Liver (tissue), 9 donors: ENCODE data around the gene ELN. TPM values are rescaled to one million over a fixed set of nuclear protein-coding genes. Genes with fewer than 3 reads are reported as not detected.

Experiments used
- DNase-seq: peaks from one replicate; pipeline ENCODE4 v3.0.0-alpha.2; 2017; ENCODE audit warnings: low spot score
- H3K27ac ChIP-seq, 2 donors: one replicate each; pipeline ENCODE4 v1.7.0; 2013; ENCODE audit warnings: inconsistent platforms in 2 of 2, low read length in 2 of 2, control low read depth in 1 of 2, low read depth in 1 of 2, mild to moderate bottlenecking in 1 of 2
- H3K27me3 ChIP-seq, 4 donors: one replicate each; pipeline versions ENCODE4 v1.6.1 to v1.7.0; 2013; ENCODE audit warnings: low read length in 3 of 4, inconsistent platforms in 1 of 4, mild to moderate bottlenecking in 1 of 4, moderate library complexity in 1 of 4; ENCODE audit not compliant: control insufficient read depth in 4 of 4, insufficient read depth in 4 of 4
- H3K36me3 ChIP-seq, 4 donors: one replicate each; pipeline versions ENCODE4 v1.6.1 to v1.7.0; 2013; ENCODE audit warnings: low read length in 3 of 4, mild to moderate bottlenecking in 3 of 4, low read depth in 1 of 4, moderate library complexity in 1 of 4; ENCODE audit not compliant: control insufficient read depth in 4 of 4, insufficient read depth in 3 of 4
- H3K4me1 ChIP-seq, 4 donors: one replicate each; pipeline versions ENCODE4 v1.6.1 to v1.7.0; 2013; ENCODE audit warnings: low read length in 3 of 4, mild to moderate bottlenecking in 3 of 4, moderate library complexity in 1 of 4; ENCODE audit not compliant: control insufficient read depth in 4 of 4, insufficient read depth in 4 of 4
- H3K4me3 ChIP-seq, 3 donors: one replicate each; pipeline versions ENCODE4 v1.6.1 to v1.7.0; 2013; ENCODE audit warnings: low read length in 3 of 3, control low read depth in 1 of 3, low read depth in 1 of 3, mild to moderate bottlenecking in 1 of 3
- H3K9ac ChIP-seq, 2 donors: one replicate each; pipeline ENCODE4 v1.7.0; 2013; ENCODE audit warnings: low read length in 2 of 2, mild to moderate bottlenecking in 2 of 2, moderate library complexity in 2 of 2, control low read depth in 1 of 2, low read depth in 1 of 2
- H3K9me3 ChIP-seq, 4 donors: one replicate each; pipeline versions ENCODE4 v1.6.1 to v1.7.0; 2013; ENCODE audit warnings: low read length in 3 of 4; ENCODE audit not compliant: control insufficient read depth in 4 of 4
- EGR1 ChIP-seq, 2 donors: IDR thresholded peaks; 2 replicates each; pipeline ENCODE4 v1.6.1; 2016 to 2018; ENCODE audit warnings: antibody characterized with exemption in 2 of 2, low read depth in 2 of 2
- FOXA1 ChIP-seq: IDR thresholded peaks from 2 replicates; pipeline ENCODE4 v1.6.1; 2016; ENCODE audit warnings: antibody characterized with exemption
- FOXA2 ChIP-seq: IDR thresholded peaks from 2 replicates; pipeline ENCODE4 v1.6.1; 2016; ENCODE audit warnings: antibody characterized with exemption
- GABPA ChIP-seq, 2 donors: IDR thresholded peaks in 1 of 2; conservative IDR thresholded peaks in 1 of 2; 2 replicates each; pipeline ENCODE4 v1.6.1; 2016; ENCODE audit warnings: antibody characterized with exemption in 2 of 2, mild to moderate bottlenecking in 1 of 2, moderate library complexity in 1 of 2
- HNF4A ChIP-seq, 2 donors: conservative IDR thresholded peaks; 2 replicates each; pipeline ENCODE4 v1.6.1; 2016; ENCODE audit warnings: antibody characterized with exemption in 2 of 2, mild to moderate bottlenecking in 2 of 2
- HNF4G ChIP-seq: IDR thresholded peaks from 2 replicates; pipeline ENCODE4 v1.6.1; 2016; ENCODE audit warnings: antibody characterized with exemption
- JUND ChIP-seq, 2 donors: IDR thresholded peaks; 2 replicates each; pipeline ENCODE4 v1.6.1; 2016; ENCODE audit warnings: antibody characterized with exemption in 2 of 2
- NR2F2 ChIP-seq: IDR thresholded peaks from 2 replicates; pipeline ENCODE4 v1.6.1; 2016; ENCODE audit warnings: antibody characterized with exemption
- RAD21 ChIP-seq, 2 donors: IDR thresholded peaks; 2 replicates each; pipeline ENCODE4 v1.6.1; 2016; ENCODE audit warnings: antibody characterized with exemption in 2 of 2, mild to moderate bottlenecking in 2 of 2
- RXRA ChIP-seq, 2 donors: IDR thresholded peaks; 2 replicates each; pipeline ENCODE4 v1.6.1; 2017 to 2018; ENCODE audit warnings: antibody characterized with exemption in 2 of 2, mild to moderate bottlenecking in 1 of 2
- SP1 ChIP-seq: IDR thresholded peaks from 2 replicates; pipeline ENCODE4 v1.6.1; 2018; ENCODE audit warnings: antibody characterized with exemption, mild to moderate bottlenecking
- TAF1 ChIP-seq: conservative IDR thresholded peaks from 2 replicates; pipeline ENCODE4 v1.6.1; 2016; ENCODE audit warnings: antibody characterized with exemption, mild to moderate bottlenecking
- YY1 ChIP-seq: IDR thresholded peaks from 2 replicates; pipeline ENCODE4 v1.6.1; 2016; ENCODE audit warnings: antibody characterized with exemption, mild to moderate bottlenecking
- WGBS: extraction: QIAGEN DNeasy Blood & Tissue Kit; methylation state at CpG from one replicate; pipeline ENCODE4 v1.1.7; 2013; 5-methylcytosine and 5-hydroxymethylcytosine counted together
- polyA plus RNA-seq, 2 donors: library from polyadenylated mRNA; stranded (reverse) in 1 of 2; unstranded in 1 of 2; fragments of 200-250 nt in 1 of 2; fragments of >200 nt in 1 of 2; fragmentation: Nextera tagmentation in 1 of 2; extraction: Ambion mirVana in 1 of 2; gene quantifications; one replicate each; pipeline versions ENCODE4 v1.2.1 to v1.2.3, GENCODE V29; 2013 to 2015
- total RNA-seq, 2 donors: library from RNA; depleted of rRNA; stranded (reverse); fragments of >200 nt; gene quantifications; one replicate each; pipeline ENCODE4 v1.2.3, GENCODE V29; 2014
- TF ChIP-seq, protein P1 (sequence below): fragments of 150-350 bp; IDR thresholded peaks from 2 replicates; pipeline ENCODE4 v1.5.1; 2017; ENCODE audit warnings: improper control_type of control experiment, low read depth, low read length; ENCODE audit not compliant: missing input control
- TF ChIP-seq, protein P2 (sequence below): IDR thresholded peaks from 2 replicates; pipeline ENCODE4 v1.6.1; 2016; ENCODE audit warnings: antibody characterized with exemption
- TF ChIP-seq, protein P3 (sequence below): IDR thresholded peaks from 2 replicates; pipeline ENCODE4 v1.6.1; 2016; ENCODE audit warnings: antibody characterized with exemption
- TF ChIP-seq, protein P4 (sequence below): IDR thresholded peaks from 2 replicates; pipeline ENCODE4 v1.6.1; 2016; ENCODE audit warnings: antibody characterized with exemption
- TF ChIP-seq, protein P5 (sequence below): IDR thresholded peaks from 2 replicates; pipeline ENCODE4 v1.6.1; 2016; ENCODE audit warnings: antibody characterized with exemption, mild to moderate bottlenecking
- donor health status: healthy.
- donor health status: healthy.
- donor health status: healthy.
- donor health status: healthy.
- donor health status: healthy.

The ELN gene
- total and polyA plus RNA-seq, 4 donors, result 2.7 to 16.3 (median 9.7) TPM

DNA sequence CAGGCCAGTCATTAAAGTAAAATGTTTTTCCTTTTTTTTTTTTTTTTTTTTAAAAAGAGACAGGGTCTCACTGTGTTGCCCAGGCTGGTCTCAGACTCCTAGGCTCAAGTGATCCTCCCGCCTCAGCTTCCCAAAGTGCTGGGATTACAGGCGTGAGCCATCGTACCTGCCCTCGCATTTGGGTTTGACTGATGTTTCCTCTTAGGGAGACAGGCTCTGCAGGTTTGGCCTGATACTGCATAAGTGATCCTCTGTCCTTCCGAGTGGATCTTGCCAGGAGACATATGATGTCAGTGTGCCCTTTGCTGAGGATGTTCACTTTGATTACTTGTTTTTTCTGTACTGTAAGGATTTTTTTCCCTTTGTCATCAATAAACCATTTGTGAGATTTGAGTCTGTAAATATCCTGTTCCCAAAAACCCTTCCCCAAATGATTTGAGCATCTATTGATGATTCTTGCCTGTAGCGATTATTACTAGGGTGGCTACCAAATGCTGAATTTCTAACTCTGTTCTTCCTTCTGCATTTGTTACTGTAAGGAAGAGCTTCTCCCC lies 75.3 kb downstream of the ELN start:
- 98% methylated on average over 6 of the region's 6 CpGs for WGBS
- H3K36me3 ChIP-seq, result peaks cover 0 to 2% (median 0%) of the 10 kb centered on the region in 4 donors
- TF ChIP-seq EGR1 (IDR thresholded peaks at IDR 0.05; ENCODE audit: low read depth in 2 of 2) (no peak), NR2F2 (no peak), SP1 (no peak)

DNA sequence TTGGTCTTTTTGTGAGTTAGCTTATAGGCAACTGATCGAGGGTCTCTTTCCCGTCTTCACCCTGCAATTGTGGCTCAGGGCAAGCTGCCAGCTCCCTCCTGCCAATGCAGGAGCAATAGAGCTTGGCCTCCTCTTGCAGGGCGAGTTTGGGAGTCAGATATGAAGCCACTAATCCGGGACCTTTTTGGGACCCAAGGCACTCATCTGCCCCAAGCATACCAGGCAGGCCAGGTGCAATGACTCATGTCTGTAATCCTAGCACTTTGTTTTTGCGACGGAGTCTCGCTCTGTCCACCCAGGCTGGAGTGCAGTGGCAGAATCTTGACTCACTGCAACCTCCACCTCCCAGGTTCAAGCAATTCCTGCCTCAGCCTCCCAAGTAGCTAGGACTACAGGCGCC lies 76.7 kb downstream of the ELN start:
- WGBS, result 95% methylated on average over 8 of the region's 8 CpGs

More for the DNA sequence above, 75.3 kb downstream of the ELN start:
- no peak overlapping the region for H3K27ac ChIP-seq
- no peaks in the 10 kb centered on the region for H3K27me3 ChIP-seq
- no peak overlapping the region for H3K4me3 ChIP-seq
- H3K4me1 ChIP-seq, result no peaks in the 10 kb centered on the region
- no peaks in the 10 kb centered on the region for H3K9me3 ChIP-seq
- H3K9ac ChIP-seq, result no peak overlapping the region
- no peak for DNase-seq

More for the DNA sequence above, 76.7 kb downstream of the ELN start:
- Histone ChIP-seq H3K4me1 (no peaks in the 10 kb centered on the region), H3K9ac (no peak overlapping the region), H3K9me3 (no peaks in the 10 kb centered on the region), H3K27me3 (no peaks in the 10 kb centered on the region), H3K27ac (no peak overlapping the region), H3K36me3 (peaks cover 0 to 3% (median under 1%) of the 10 kb centered on the region in 4 donors), H3K4me3 (no peak overlapping the region)
- TF ChIP-seq NR2F2, result no peak
- TF ChIP-seq TAF1, result no peak
- no peak for TF ChIP-seq RXRA (IDR thresholded peaks at IDR 0.05)
- TF ChIP-seq HNF4G, result no peak
- TF ChIP-seq, protein P1, sequence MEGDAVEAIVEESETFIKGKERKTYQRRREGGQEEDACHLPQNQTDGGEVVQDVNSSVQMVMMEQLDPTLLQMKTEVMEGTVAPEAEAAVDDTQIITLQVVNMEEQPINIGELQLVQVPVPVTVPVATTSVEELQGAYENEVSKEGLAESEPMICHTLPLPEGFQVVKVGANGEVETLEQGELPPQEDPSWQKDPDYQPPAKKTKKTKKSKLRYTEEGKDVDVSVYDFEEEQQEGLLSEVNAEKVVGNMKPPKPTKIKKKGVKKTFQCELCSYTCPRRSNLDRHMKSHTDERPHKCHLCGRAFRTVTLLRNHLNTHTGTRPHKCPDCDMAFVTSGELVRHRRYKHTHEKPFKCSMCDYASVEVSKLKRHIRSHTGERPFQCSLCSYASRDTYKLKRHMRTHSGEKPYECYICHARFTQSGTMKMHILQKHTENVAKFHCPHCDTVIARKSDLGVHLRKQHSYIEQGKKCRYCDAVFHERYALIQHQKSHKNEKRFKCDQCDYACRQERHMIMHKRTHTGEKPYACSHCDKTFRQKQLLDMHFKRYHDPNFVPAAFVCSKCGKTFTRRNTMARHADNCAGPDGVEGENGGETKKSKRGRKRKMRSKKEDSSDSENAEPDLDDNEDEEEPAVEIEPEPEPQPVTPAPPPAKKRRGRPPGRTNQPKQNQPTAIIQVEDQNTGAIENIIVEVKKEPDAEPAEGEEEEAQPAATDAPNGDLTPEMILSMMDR, result no peak
- no peak for TF ChIP-seq RAD21 (IDR thresholded peaks at IDR 0.05)
- TF ChIP-seq, protein P2, sequence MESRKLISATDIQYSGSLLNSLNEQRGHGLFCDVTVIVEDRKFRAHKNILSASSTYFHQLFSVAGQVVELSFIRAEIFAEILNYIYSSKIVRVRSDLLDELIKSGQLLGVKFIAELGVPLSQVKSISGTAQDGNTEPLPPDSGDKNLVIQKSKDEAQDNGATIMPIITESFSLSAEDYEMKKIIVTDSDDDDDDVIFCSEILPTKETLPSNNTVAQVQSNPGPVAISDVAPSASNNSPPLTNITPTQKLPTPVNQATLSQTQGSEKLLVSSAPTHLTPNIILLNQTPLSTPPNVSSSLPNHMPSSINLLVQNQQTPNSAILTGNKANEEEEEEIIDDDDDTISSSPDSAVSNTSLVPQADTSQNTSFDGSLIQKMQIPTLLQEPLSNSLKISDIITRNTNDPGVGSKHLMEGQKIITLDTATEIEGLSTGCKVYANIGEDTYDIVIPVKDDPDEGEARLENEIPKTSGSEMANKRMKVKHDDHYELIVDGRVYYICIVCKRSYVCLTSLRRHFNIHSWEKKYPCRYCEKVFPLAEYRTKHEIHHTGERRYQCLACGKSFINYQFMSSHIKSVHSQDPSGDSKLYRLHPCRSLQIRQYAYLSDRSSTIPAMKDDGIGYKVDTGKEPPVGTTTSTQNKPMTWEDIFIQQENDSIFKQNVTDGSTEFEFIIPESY, result no peak
- TF ChIP-seq JUND (IDR thresholded peaks at IDR 0.05), result no peak
- TF ChIP-seq EGR1 (IDR thresholded peaks at IDR 0.05; ENCODE audit: low read depth in 2 of 2), result no peak
- TF ChIP-seq, protein P3, sequence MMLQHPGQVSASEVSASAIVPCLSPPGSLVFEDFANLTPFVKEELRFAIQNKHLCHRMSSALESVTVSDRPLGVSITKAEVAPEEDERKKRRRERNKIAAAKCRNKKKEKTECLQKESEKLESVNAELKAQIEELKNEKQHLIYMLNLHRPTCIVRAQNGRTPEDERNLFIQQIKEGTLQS, result no peak
- TF ChIP-seq, protein P4, sequence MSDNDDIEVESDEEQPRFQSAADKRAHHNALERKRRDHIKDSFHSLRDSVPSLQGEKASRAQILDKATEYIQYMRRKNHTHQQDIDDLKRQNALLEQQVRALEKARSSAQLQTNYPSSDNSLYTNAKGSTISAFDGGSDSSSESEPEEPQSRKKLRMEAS, result no peak
- TF ChIP-seq FOXA2, result no peak
- TF ChIP-seq GABPA (IDR thresholded peaks at IDR 0.05 in 1 of 2, conservative IDR thresholded peaks at IDR 0.05 in 1 of 2), result no peak
- no peak for TF ChIP-seq FOXA1
- TF ChIP-seq, protein P5, sequence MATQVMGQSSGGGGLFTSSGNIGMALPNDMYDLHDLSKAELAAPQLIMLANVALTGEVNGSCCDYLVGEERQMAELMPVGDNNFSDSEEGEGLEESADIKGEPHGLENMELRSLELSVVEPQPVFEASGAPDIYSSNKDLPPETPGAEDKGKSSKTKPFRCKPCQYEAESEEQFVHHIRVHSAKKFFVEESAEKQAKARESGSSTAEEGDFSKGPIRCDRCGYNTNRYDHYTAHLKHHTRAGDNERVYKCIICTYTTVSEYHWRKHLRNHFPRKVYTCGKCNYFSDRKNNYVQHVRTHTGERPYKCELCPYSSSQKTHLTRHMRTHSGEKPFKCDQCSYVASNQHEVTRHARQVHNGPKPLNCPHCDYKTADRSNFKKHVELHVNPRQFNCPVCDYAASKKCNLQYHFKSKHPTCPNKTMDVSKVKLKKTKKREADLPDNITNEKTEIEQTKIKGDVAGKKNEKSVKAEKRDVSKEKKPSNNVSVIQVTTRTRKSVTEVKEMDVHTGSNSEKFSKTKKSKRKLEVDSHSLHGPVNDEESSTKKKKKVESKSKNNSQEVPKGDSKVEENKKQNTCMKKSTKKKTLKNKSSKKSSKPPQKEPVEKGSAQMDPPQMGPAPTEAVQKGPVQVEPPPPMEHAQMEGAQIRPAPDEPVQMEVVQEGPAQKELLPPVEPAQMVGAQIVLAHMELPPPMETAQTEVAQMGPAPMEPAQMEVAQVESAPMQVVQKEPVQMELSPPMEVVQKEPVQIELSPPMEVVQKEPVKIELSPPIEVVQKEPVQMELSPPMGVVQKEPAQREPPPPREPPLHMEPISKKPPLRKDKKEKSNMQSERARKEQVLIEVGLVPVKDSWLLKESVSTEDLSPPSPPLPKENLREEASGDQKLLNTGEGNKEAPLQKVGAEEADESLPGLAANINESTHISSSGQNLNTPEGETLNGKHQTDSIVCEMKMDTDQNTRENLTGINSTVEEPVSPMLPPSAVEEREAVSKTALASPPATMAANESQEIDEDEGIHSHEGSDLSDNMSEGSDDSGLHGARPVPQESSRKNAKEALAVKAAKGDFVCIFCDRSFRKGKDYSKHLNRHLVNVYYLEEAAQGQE, result no peak
- TF ChIP-seq HNF4A (conservative IDR thresholded peaks at IDR 0.05), result no peak
- TF ChIP-seq SP1, result no peak
- no peak for TF ChIP-seq YY1
- no peak for DNase-seq
